OCI-LY3 (cell line): ENCODE measurements around the gene POU2F2.

Experiments
- H2AFZ ChIP-seq: fragments of 200-600, 300-600 bp; shearing (Covaris generic); 2 replicates; pipeline ENCODE4 v1.6.0; 2014; ENCODE audit warnings: antibody characterized with exemption, low read depth, low read length
- H3K27ac ChIP-seq: fragments of 200-600, 300-600 bp; sonication (generic); 2 replicates; pipeline ENCODE4 v1.5.1; 2014; ENCODE audit warnings: mild to moderate bottlenecking, low read length, moderate library complexity, mixed read lengths
- H3K27me3 ChIP-seq: fragments of 200-600, 300-600 bp; sonication (generic); 2 replicates; pipeline ENCODE4 v1.6.1; 2014; ENCODE audit warnings: low read depth, low read length, mixed read lengths
- H3K36me3 ChIP-seq: fragments of 200-600, 300-600 bp; sonication (generic); replicated peaks from 2 replicates; pipeline ENCODE3; 2014; ENCODE audit warnings: low read depth, low read length, mixed read lengths
- H3K4me1 ChIP-seq: fragments of 300-600, 200-600 bp; sonication (generic); 2 replicates; pipeline ENCODE4 v1.6.1; 2014; ENCODE audit warnings: low read length, mixed read lengths
- H3K4me2 ChIP-seq: fragments of 200-600, 300-600 bp; sonication (generic); 2 replicates; pipeline ENCODE4 v1.6.1; 2014; ENCODE audit warnings: low read length, mixed read lengths
- H3K4me3 ChIP-seq: fragments of 300-600, 200-600 bp; sonication (generic); 2 replicates; pipeline ENCODE4 v1.5.1; 2014; ENCODE audit warnings: antibody characterized with exemption, mild to moderate bottlenecking, low read length, moderate library complexity
- H3K79me2 ChIP-seq: fragments of 300-600, 200-600 bp; shearing (Covaris generic); 2 replicates; pipeline ENCODE4 v1.6.1; 2014; ENCODE audit warnings: mild to moderate bottlenecking, low read length, mixed read lengths
- H3K9ac ChIP-seq: fragments of 300-600, 200-600 bp; shearing (Covaris generic); 2 replicates; pipeline ENCODE4 v1.6.0; 2014; ENCODE audit warnings: mild to moderate bottlenecking, low read length, moderate library complexity
- H3K9me3 ChIP-seq: fragments of 200-600, 300-600 bp; shearing (Covaris generic); 2 replicates; pipeline ENCODE4 v1.6.1; 2014; ENCODE audit warnings: low read length, mixed read lengths; ENCODE audit not compliant: insufficient read depth
- H4K20me1 ChIP-seq: fragments of 200-600, 300-600 bp; sonication (generic); 2 replicates; pipeline ENCODE4 v1.6.1; 2016; ENCODE audit warnings: low read length, mixed read lengths; ENCODE audit not compliant: insufficient read depth
- CTCF ChIP-seq: fragments of 200-600, 300-600 bp; sonication (generic); IDR thresholded peaks from 2 replicates; pipeline ENCODE4 v1.5.1; 2014; ENCODE audit warnings: antibody characterized with exemption, low read length, low read depth
- EZH2phosphoT487 ChIP-seq: fragments of 200-600 bp; shearing (Covaris generic); IDR thresholded peaks from 2 replicates; pipeline ENCODE4 v1.6.1; 2018; ENCODE audit warnings: antibody characterized with exemption, mixed run types, low read depth

POU2F2 gene

GRCh38 chr19:42111384-42111783 lies 20.9 kb downstream of the POU2F2 start:
- Histone ChIP-seq H3K4me3 (no peak overlapping the region), H3K9me3 (no peaks in the 10 kb centered on the region), H3K9ac (no peak overlapping the region), H3K27ac (peak overlapping the region; percentile 86), H3K27me3 (no peaks in the 10 kb centered on the region), H3K79me2 (peaks cover 73% of the 10 kb centered on the region), H3K4me2 (no peak overlapping the region), H3K36me3 (peaks cover 70% of the 10 kb centered on the region), H3K4me1 (peaks cover 85% of the 10 kb centered on the region), H2AFZ (no peak overlapping the region), H4K20me1 (peaks cover 17% of the 10 kb centered on the region)
- TF ChIP-seq EZH2phosphoT487 (no peak), CTCF (no peak)

- Histone ChIP-seq H3K4me1 (peaks cover 84% of the 10 kb centered on the region), H3K4me2 (no peak overlapping the region), H3K9me3 (no peaks in the 10 kb centered on the region), H3K4me3 (no peak overlapping the region), H3K27me3 (no peaks in the 10 kb centered on the region), H2AFZ (no peak overlapping the region), H3K36me3 (peaks cover 68% of the 10 kb centered on the region), H3K79me2 (peaks cover 71% of the 10 kb centered on the region), H4K20me1 (peaks cover 18% of the 10 kb centered on the region), H3K9ac (no peak overlapping the region), H3K27ac (peak overlapping the region; percentile 86)
- TF ChIP-seq EZH2phosphoT487 (no peak), CTCF (no peak)
Measured at GRCh38 chr19:42110658-42111057, 21.6 kb downstream of the POU2F2 start.

DNA sequence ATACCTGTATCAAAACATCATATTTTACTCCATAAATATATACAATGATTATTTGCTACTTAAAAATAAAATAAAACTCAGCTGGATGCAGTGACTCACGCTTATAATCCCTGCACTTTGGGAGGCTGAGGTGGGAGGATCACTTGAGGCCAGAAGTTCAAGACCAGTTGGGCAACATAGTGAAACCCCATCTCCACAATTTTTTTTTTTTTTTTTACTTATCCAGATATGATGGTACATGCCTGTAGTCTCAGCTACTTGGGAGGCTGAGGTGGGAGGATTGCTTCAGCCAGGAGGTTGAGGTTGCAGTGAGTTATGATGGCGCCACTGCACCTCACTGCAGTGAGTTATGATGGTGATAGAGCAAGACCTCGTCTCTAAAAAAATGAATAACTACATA lies 22.4 kb downstream of the POU2F2 start:
- H3K79me2 ChIP-seq, result peaks cover 71% of the 10 kb centered on the region
- H3K4me2 ChIP-seq, result peak overlapping the region; percentile 42; the same call in 1 of the 2 replicates
- no peaks in the 10 kb centered on the region for H3K27me3 ChIP-seq
- peaks cover 25% of the 10 kb centered on the region for H4K20me1 ChIP-seq
- no peak overlapping the region for H3K4me3 ChIP-seq
- peak overlapping the region; percentile 86 for H3K27ac ChIP-seq
- peak overlapping the region; percentile 46; the same call in 1 of the 2 replicates for H3K9ac ChIP-seq
- no peak for TF ChIP-seq EZH2phosphoT487
- no peak for TF ChIP-seq CTCF
- H3K4me1 ChIP-seq, result peaks cover 81% of the 10 kb centered on the region
- H2AFZ ChIP-seq, result no peak overlapping the region
- H3K36me3 ChIP-seq, result peaks cover 68% of the 10 kb centered on the region
- no peaks in the 10 kb centered on the region for H3K9me3 ChIP-seq

DNA sequence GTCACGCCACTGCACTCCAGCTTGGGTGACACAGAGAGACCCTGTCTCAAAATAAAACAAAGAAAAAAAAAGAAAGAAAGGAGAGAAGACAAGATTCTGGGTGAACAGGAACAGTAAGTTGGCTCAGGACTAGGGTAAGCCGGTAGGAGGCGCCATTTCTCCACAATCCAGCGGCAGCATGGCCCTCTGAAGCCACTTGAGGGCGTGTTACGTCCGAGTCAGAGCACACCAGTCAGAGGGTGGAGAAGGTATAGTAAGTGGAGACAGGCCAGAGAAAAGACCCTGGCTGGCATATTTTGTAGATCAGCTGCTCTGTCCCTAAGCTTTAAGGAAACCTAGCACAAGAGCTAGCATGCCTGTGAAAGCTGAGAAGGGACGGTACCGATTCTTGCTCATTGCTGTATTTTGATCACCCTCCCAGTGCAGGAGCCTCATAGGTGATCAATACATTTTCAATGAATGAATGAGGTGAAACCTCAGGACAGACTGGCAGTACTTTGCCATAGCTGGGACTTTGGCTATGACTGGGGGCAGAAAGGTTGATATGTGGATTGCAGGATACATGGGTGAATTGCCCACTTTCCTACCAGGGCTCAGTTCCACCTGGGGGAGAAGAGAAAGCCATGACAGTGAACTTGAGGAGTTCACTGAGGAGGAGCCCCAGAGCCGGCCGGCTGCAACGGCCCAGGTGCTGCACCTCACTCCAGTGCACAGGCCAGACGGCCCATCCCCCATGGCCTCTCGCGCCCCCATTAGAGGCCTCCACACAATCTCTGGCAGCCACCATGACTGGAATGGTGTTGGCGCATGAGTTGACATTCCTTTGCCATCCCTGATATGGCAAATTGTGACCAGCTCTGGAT lies 23.5 kb downstream of the POU2F2 start:
- no peak for TF ChIP-seq EZH2phosphoT487
- TF ChIP-seq CTCF, result peak; percentile 100
- no peak overlapping the region for H2AFZ ChIP-seq
- H3K9me3 ChIP-seq, result no peaks in the 10 kb centered on the region
- peak overlapping the region; percentile 11; the same call in 1 of the 2 replicates for H3K4me3 ChIP-seq
- H3K79me2 ChIP-seq, result peaks cover 72% of the 10 kb centered on the region
- H3K9ac ChIP-seq, result peak overlapping the region; percentile 46
- H3K4me1 ChIP-seq, result peaks cover 69% of the 10 kb centered on the region
- peak overlapping the region; percentile 86 for H3K27ac ChIP-seq
- H3K27me3 ChIP-seq, result no peaks in the 10 kb centered on the region
- peak overlapping the region; percentile 42 for H3K4me2 ChIP-seq
- peaks cover 78% of the 10 kb centered on the region for H3K36me3 ChIP-seq
- peaks cover 32% of the 10 kb centered on the region for H4K20me1 ChIP-seq
